Measurements from ENCODE around the gene TTLL9.

The TTLL9 gene

DNA sequence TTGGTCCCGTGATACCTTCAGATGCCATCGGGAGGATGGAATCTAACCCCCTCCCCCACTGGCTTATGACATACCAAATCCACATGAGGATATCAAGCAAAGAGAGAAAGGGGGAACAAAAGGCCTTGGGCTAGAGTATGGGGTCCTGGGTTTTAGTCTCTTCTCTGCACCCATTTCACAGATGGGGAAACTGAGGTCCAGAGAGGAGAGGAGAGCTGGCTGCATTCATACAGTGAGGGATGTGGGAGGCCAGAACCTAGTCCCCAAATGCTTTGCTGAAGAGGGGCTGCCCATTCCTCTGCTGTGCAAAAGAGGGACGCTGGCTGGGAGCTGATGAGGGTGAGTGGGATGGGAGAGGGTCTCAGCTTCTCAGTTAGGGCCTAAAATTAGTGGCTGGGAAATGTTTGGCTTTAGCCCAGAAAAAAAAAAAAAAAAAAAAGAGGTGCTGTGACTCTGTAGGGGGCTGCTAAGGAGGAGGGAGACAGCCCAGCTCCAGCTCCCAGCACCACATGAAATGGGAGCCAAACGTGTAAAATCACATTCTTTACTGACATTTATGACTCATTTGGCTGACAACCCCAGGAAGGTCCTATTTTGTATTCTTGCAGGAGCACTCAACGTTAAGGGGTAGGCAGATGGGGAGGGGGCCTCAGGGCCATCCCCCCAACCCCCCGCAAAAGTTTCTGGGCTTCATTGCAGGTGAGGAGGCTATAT lies 109.4 kb downstream of the TTLL9 start:
- no peaks in the 10 kb centered on the region for H3K27me3 ChIP-seq (ENCODE audit: control insufficient read depth, insufficient read depth, low read length, poor library complexity, severe bottlenecking)
- H3K36me3 ChIP-seq (ENCODE audit: control insufficient read depth, insufficient read depth, low read length): no peaks in the 10 kb centered on the region

DNA sequence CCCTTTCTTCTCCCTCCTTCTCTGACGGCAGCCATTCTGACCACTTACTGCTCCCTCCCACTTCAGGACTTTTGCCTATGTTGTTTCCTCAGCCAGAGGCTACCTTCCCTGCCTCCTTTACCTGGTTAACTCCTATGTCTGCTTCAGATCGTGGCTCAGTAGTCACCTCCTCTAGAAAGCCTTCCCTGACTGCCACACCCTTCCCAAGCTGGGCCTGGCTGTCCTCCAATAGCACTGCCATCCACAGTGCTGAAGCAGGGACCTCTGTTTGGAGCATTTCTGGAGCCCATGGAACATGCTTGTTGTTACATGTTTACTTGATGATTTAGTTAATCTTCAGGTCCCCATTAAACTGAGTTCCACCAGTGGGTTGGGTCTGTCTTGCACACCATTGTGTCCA lies 111.3 kb downstream of the TTLL9 start:
- no peak overlapping the region for H3K4me3 ChIP-seq (ENCODE audit: insufficient read depth, low read depth, low read length)
- no peaks in the 10 kb centered on the region for H3K4me1 ChIP-seq (ENCODE audit: control insufficient read depth, insufficient read depth, low read length)
- no peak overlapping the region for H3K27ac ChIP-seq (ENCODE audit: insufficient read depth, low read depth, low read length, poor library complexity, severe bottlenecking)
- no peaks in the 10 kb centered on the region for H3K36me3 ChIP-seq (ENCODE audit: control insufficient read depth, insufficient read depth, low read length)
- H3K9me3 ChIP-seq (ENCODE audit: control insufficient read depth, low read length): no peaks in the 10 kb centered on the region
- no peaks in the 10 kb centered on the region for H3K27me3 ChIP-seq (ENCODE audit: control insufficient read depth, insufficient read depth, low read length, poor library complexity, severe bottlenecking)
- WGBS, 2 experiments: 81 to 83% methylated on average over 2 of the region's 2 CpGs

More for the DNA sequence above, 109.4 kb downstream of the TTLL9 start:
- Histone ChIP-seq H3K9me3 (ENCODE audit: control insufficient read depth, low read length) (no peaks in the 10 kb centered on the region), H3K4me1 (ENCODE audit: control insufficient read depth, insufficient read depth, low read length) (peaks cover 5% of the 10 kb centered on the region), H3K4me3 (ENCODE audit: insufficient read depth, low read depth, low read length) (no peak overlapping the region), H3K27ac (ENCODE audit: insufficient read depth, low read depth, low read length, poor library complexity, severe bottlenecking) (no peak overlapping the region)
- 81 to 82% methylated on average over 6 of the region's 6 CpGs for WGBS, 2 experiments

DNA sequence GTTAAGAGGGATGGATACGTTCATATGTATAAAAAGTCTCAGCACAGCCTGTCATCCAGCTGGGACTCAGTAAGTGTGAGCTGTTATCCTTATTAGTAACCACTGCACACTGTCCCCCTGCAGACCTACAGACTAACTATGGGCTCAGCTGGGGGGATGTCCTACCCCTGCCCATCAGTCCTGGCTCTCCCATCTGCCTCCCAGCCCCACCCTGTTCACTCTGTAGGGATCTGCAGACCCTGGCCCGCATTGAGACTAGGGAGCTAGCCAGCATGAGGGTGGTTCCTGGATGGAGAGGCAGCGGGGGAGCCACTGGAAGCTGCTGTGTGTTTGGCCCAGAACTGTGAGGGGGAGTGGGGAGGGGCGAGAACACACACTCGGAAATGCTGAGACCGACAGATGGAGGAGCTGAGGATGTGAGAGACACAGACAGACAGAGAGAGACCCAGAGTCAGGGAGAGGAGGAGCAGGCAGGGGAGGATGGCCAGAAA lies 114.6 kb downstream of the TTLL9 start:
- no peak overlapping the region for H3K27ac ChIP-seq (ENCODE audit: insufficient read depth, low read depth, low read length, poor library complexity, severe bottlenecking)
- H3K9me3 ChIP-seq (ENCODE audit: control insufficient read depth, low read length): no peaks in the 10 kb centered on the region

DNA sequence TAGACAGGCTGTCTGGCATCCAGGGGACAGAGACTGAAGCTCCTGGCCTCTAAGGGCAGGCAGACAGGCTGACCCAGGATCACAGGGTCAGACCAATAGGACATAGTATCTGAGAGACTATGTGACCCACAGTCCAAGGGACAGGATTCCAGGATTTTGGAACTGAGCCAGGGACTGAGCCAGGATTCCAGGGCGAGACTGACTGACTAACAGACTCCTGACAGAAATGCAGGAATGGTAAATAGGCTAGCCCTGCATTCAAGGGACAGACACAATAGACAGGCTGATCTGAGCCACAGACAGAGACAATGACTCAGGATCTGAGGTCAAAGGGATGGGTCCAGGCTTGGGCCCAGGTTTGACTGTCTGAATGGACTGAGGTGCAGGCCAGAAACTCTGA lies 117.3 kb downstream of the TTLL9 start:
- H3K4me3 ChIP-seq (ENCODE audit: insufficient read depth, low read depth, low read length): no peak overlapping the region
- peaks cover 4% of the 10 kb centered on the region for H3K27me3 ChIP-seq (ENCODE audit: control insufficient read depth, insufficient read depth, low read length, poor library complexity, severe bottlenecking)
- no peaks in the 10 kb centered on the region for H3K36me3 ChIP-seq (ENCODE audit: control insufficient read depth, insufficient read depth, low read length)
- no peaks in the 10 kb centered on the region for H3K4me1 ChIP-seq (ENCODE audit: control insufficient read depth, insufficient read depth, low read length)
- 77 to 81% methylated on average over 1 of the region's 1 CpG for WGBS, 2 experiments
- H3K9me3 ChIP-seq (ENCODE audit: control insufficient read depth, low read length): no peaks in the 10 kb centered on the region
- H3K27ac ChIP-seq (ENCODE audit: insufficient read depth, low read depth, low read length, poor library complexity, severe bottlenecking): no peak overlapping the region

More for the DNA sequence above, 114.6 kb downstream of the TTLL9 start:
- Histone ChIP-seq H3K4me1 (ENCODE audit: control insufficient read depth, insufficient read depth, low read length) (no peaks in the 10 kb centered on the region), H3K36me3 (ENCODE audit: control insufficient read depth, insufficient read depth, low read length) (no peaks in the 10 kb centered on the region), H3K4me3 (ENCODE audit: insufficient read depth, low read depth, low read length) (no peak overlapping the region), H3K27me3 (ENCODE audit: control insufficient read depth, insufficient read depth, low read length, poor library complexity, severe bottlenecking) (no peaks in the 10 kb centered on the region)
- 67 to 70% methylated on average over 6 of the region's 6 CpGs for WGBS, 2 experiments

DNA sequence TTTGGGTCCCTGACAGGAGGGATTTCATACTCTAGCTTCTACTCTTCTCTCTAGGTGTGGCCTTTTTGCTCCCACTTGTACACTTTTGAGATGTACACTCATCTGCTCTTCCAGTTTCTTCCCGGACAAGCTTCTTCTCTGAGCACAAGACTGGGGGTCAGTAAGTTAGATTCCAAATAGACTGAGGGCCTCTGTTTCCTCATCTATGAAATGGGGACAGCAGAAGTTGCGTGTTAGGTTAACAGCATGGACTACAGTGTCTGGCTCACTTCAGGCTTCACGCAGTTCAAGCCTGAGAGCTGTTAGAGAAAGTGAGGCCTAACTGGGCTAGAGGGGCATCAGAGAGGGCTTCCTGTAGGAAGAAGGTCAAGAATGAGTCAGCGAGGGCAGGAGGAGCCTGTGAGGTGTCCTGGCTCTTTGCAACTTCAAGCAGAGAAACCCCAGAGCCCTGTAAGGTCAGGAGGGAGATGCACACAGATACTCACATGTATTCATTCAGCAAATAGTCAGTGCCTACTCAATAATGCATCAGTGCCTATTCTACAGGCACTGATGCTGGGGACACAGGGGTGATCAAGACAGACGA lies 118.1 kb downstream of the TTLL9 start:
- H3K27me3 ChIP-seq (ENCODE audit: control insufficient read depth, insufficient read depth, low read length, poor library complexity, severe bottlenecking): peaks cover 12% of the 10 kb centered on the region
- no peaks in the 10 kb centered on the region for H3K4me1 ChIP-seq (ENCODE audit: control insufficient read depth, insufficient read depth, low read length)
- no peak overlapping the region for H3K4me3 ChIP-seq (ENCODE audit: insufficient read depth, low read depth, low read length)
- no peaks in the 10 kb centered on the region for H3K9me3 ChIP-seq (ENCODE audit: control insufficient read depth, low read length)
- H3K27ac ChIP-seq (ENCODE audit: insufficient read depth, low read depth, low read length, poor library complexity, severe bottlenecking): no peak overlapping the region
- no peaks in the 10 kb centered on the region for H3K36me3 ChIP-seq (ENCODE audit: control insufficient read depth, insufficient read depth, low read length)
- WGBS, 2 experiments: 92 to 94% methylated on average over 5 of the region's 5 CpGs

DNA sequence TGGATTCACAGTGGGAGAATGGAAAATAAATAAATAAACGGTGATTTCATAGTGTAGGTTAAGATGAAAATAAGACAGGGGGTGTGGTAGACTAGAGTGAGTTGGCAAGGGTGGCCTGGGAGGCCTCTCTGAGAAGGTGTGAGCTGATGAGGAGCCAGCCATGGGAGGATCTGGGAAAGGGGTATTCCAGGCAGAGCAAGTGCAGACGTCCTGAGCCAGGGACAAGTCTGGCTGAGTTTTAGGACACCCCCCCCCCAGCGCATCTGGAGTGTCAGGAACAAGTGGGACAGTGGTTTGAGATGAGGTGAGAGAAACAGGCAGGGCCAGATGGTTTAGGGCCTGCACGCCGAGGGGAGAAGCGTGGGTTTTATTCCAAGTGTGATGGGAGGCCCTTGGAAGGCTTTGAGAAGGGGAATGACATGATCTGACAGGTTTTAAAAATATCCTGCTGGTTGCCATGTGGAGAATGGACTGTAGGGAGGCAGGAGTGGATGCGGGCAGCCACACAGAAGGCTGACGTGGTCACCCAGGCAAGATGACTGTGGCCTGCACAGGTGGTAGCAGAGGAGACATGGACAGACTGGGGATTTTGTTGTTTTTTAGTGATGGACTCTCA lies 118.7 kb downstream of the TTLL9 start:
- H3K27ac ChIP-seq (ENCODE audit: insufficient read depth, low read depth, low read length, poor library complexity, severe bottlenecking): no peak overlapping the region
- H3K4me1 ChIP-seq (ENCODE audit: control insufficient read depth, insufficient read depth, low read length): no peaks in the 10 kb centered on the region
- H3K27me3 ChIP-seq (ENCODE audit: control insufficient read depth, insufficient read depth, low read length, poor library complexity, severe bottlenecking): peaks cover 18% of the 10 kb centered on the region
- 89 to 91% methylated on average over 8 of the region's 8 CpGs for WGBS, 2 experiments
- no peaks in the 10 kb centered on the region for H3K9me3 ChIP-seq (ENCODE audit: control insufficient read depth, low read length)
- H3K36me3 ChIP-seq (ENCODE audit: control insufficient read depth, insufficient read depth, low read length): no peaks in the 10 kb centered on the region
- no peak overlapping the region for H3K4me3 ChIP-seq (ENCODE audit: insufficient read depth, low read depth, low read length)

DNA sequence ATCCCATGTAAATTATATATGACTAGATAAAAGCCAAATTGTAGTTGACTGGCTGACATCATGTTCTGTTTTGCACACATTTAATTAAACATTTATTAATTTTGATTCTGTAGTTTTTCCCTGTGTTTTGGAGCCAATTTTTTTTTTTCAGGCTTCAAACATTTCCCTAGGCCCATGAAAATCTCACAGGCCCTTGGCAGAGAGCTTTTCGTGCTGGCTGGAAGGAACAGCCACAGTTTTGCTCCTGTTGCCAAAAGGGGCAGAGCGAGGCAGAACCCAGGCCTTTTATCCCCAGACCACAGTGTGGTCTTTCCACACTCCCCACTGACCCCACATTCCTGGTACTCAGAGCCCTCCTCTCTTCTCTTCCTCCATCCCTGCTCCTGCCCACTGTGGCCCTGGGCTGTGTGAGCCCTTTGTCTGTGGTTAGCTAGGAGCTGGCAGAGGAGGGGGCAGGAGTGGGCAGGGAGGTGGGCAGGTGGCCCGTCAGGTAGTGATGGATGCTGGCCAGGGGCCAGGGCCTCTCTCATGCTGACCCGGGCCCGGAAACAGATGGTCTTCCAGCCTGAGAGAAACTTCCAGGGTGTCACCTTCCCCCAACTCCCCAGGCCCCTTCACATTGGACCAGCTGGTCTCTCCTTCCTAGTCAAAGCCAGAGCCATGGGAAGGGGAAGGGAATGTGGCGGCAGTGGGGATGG lies 120.4 kb downstream of the TTLL9 start:
- WGBS, 2 experiments: 92 to 93% methylated on average over 6 of the region's 6 CpGs

DNA sequence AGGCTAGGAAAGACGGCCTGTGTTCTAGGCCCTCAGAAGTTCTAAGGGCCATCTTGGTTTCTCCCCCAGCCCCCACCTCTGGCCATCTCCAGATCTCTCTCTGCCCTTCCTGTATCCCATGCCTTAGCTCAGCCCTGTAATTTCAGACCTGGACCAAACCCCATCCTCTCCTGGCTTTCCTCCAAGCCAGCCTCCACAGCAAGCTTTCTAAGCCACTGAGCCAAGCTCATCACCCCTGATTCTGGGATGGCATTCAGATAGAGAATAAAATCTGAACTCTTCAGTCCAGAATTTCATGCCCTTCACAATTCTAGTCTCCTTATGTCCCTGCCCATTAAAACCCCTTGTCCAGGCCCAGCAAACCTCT lies 120.9 kb downstream of the TTLL9 start:
- Histone ChIP-seq H3K27me3 (ENCODE audit: control insufficient read depth, insufficient read depth, low read length, poor library complexity, severe bottlenecking) (peaks cover 36% of the 10 kb centered on the region), H3K9me3 (ENCODE audit: control insufficient read depth, low read length) (no peaks in the 10 kb centered on the region), H3K36me3 (ENCODE audit: control insufficient read depth, insufficient read depth, low read length) (no peaks in the 10 kb centered on the region), H3K4me3 (ENCODE audit: insufficient read depth, low read depth, low read length) (no peak overlapping the region), H3K27ac (ENCODE audit: insufficient read depth, low read depth, low read length, poor library complexity, severe bottlenecking) (no peak overlapping the region), H3K4me1 (ENCODE audit: control insufficient read depth, insufficient read depth, low read length) (peaks cover 5% of the 10 kb centered on the region)
- 90 to 91% methylated on average over 1 of the region's 1 CpG for WGBS, 2 experiments

More for the DNA sequence above, 120.4 kb downstream of the TTLL9 start:
- H3K36me3 ChIP-seq (ENCODE audit: control insufficient read depth, insufficient read depth, low read length): no peaks in the 10 kb centered on the region
- peaks cover 5% of the 10 kb centered on the region for H3K4me1 ChIP-seq (ENCODE audit: control insufficient read depth, insufficient read depth, low read length)
- H3K9me3 ChIP-seq (ENCODE audit: control insufficient read depth, low read length): no peaks in the 10 kb centered on the region
- H3K27ac ChIP-seq (ENCODE audit: insufficient read depth, low read depth, low read length, poor library complexity, severe bottlenecking): no peak overlapping the region
- H3K4me3 ChIP-seq (ENCODE audit: insufficient read depth, low read depth, low read length): no peak overlapping the region
- H3K27me3 ChIP-seq (ENCODE audit: control insufficient read depth, insufficient read depth, low read length, poor library complexity, severe bottlenecking): peaks cover 34% of the 10 kb centered on the region

DNA sequence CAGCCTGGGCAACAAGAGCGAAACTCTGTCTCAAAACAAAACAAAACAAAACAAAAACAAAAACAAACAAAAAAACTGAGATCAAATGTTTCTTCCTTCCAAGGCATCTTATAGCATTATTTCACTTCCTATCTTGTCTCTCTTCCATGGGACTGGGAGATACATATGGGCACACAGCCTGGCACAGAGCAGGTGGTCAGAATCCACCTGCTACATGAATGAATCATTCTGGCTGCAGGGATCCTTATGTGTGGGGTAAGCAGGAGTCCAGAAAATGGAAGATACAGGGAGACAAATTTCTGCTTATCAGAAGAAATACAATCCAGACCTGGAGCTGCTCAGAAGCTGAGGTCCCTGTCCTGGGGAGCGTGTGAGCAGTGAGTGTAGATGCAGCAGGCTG lies 121.7 kb downstream of the TTLL9 start:
- no peak overlapping the region for H3K4me3 ChIP-seq (ENCODE audit: insufficient read depth, low read depth, low read length)
- no peaks in the 10 kb centered on the region for H3K36me3 ChIP-seq (ENCODE audit: control insufficient read depth, insufficient read depth, low read length)
- 61 to 65% methylated on average over 2 of the region's 2 CpGs for WGBS, 2 experiments
- H3K27me3 ChIP-seq (ENCODE audit: control insufficient read depth, insufficient read depth, low read length, poor library complexity, severe bottlenecking): peaks cover 36% of the 10 kb centered on the region
- no peak overlapping the region for H3K27ac ChIP-seq (ENCODE audit: insufficient read depth, low read depth, low read length, poor library complexity, severe bottlenecking)
- no peaks in the 10 kb centered on the region for H3K9me3 ChIP-seq (ENCODE audit: control insufficient read depth, low read length)
- peaks cover 5% of the 10 kb centered on the region for H3K4me1 ChIP-seq (ENCODE audit: control insufficient read depth, insufficient read depth, low read length)
